DMS114 treated with DMSO at 0.1 percent for 48 hours (cell line): ENCODE results near the gene PUS10.
"Not testable (repeated sequence)": the region's sequence is repeated elsewhere in the genome, so short reads cannot be mapped to it uniquely, and the experiment has no call there.

Experiments
- DNase-seq: peaks from one replicate; lab custom pipeline; 2025; ENCODE audit not compliant: unreplicated experiment; lab: John Stamatoyannopoulos, UW

PUS10 gene

GRCh38 chr2:61017556-61018317 lies at the start of gene PUS10, which contains the start of gene PEX13:
TSS of gene PUS10 (minus strand) at chr2:61018255. CDS start at chr2:61011890, 6,365 bp downstream.
TSS of gene PEX13 (plus strand) at chr2:61017720. CDS start at chr2:61017760, 40 bp downstream.
- DNase-seq = peak; percentile 88

- peak; percentile 77 for DNase-seq
Measured at GRCh38 chr2:61065714-61066709, 48.0 kb upstream of the PUS10 start, which contains the start of gene SANBR. TSS of gene SANBR (plus strand) at chr2:61065871. CDS start at chr2:61070351, 4,480 bp downstream.

GRCh38 chr2:61059382-61059781 lies 41.3 kb upstream of the PUS10 start:
- no peak for DNase-seq

GRCh38 chr2:61057562-61057961 lies 39.5 kb upstream of the PUS10 start:
- DNase-seq = no peak

GRCh38 chr2:61055557-61055956 lies 37.5 kb upstream of the PUS10 start:
- DNase-seq = no peak

GRCh38 chr2:61045999-61046398 lies 27.9 kb upstream of the PUS10 start:
- DNase-seq = no peak

- no peak for DNase-seq
Measured at GRCh38 chr2:61045226-61045625, 27.2 kb upstream of the PUS10 start.

GRCh38 chr2:61044636-61045035 lies 26.6 kb upstream of the PUS10 start:
- DNase-seq = no peak

GRCh38 chr2:61042807-61043206 lies 24.8 kb upstream of the PUS10 start:
- DNase-seq = no peak

- not testable (repeated sequence) for DNase-seq
Measured at GRCh38 chr2:61036643-61037042, 18.6 kb upstream of the PUS10 start.

- DNase-seq = not testable (repeated sequence)
Measured at GRCh38 chr2:61034592-61034991, 16.5 kb upstream of the PUS10 start.

- DNase-seq = no peak
Measured at GRCh38 chr2:61029533-61029932, 11.5 kb upstream of the PUS10 start.

GRCh38 chr2:61023670-61024069 lies 5.6 kb upstream of the PUS10 start:
- no peak for DNase-seq

- DNase-seq = no peak
Measured at GRCh38 chr2:61021228-61021660, 3.2 kb upstream of the PUS10 start.

- no peak for DNase-seq
Measured at GRCh38 chr2:61018798-61019197, 743 bp upstream of the PUS10 start.

- peak; percentile 15 for DNase-seq
Measured at GRCh38 chr2:61018318-61018755, 282 bp upstream of the PUS10 start.

- peak; percentile 88 for DNase-seq
Measured at GRCh38 chr2:61017003-61017555, 976 bp downstream of the PUS10 start.

- DNase-seq = no peak
Measured at GRCh38 chr2:61016392-61017002, 1.6 kb downstream of the PUS10 start.

GRCh38 chr2:61015976-61016375 lies 2.1 kb downstream of the PUS10 start:
- no peak for DNase-seq

- no peak for DNase-seq
Measured at GRCh38 chr2:61014763-61015162, 3.3 kb downstream of the PUS10 start.

GRCh38 chr2:61013382-61013781 lies 4.7 kb downstream of the PUS10 start:
- DNase-seq = no peak
